ENCODE results near the gene PTF1A. TPM values are rescaled to one million over a fixed set of nuclear protein-coding genes. Genes with fewer than 3 reads are reported as not detected.

PTF1A gene
- total RNA-seq, 1 donor from 2014 or later = not detected

- no peak for TF ChIP-seq CTCF (IDR thresholded peaks at IDR 0.05)
- H3K9me3 Mint-ChIP-seq = no peaks in the 10 kb centered on the region
- ChIA-PET CTCF (no interaction called here), POLR2A (no interaction called here)
- peaks cover 53% of the 10 kb centered on the region for H3K27me3 Mint-ChIP-seq
- ATAC-seq (ENCODE audit: low read depth) = no peak
- intact Hi-C loops (cut with micrococcal nuclease) = loop anchor here (10.0 kb wide), 1 partner anchor 1700 kb away; no protein-coding TSS in a partner anchor
- DNase-seq = no peak
- H3K27ac Mint-ChIP-seq = no peak overlapping the region
- peaks cover 4% of the 10 kb centered on the region for H3K4me1 Mint-ChIP-seq
- no peak overlapping the region for H3K4me3 Mint-ChIP-seq
- no peaks in the 10 kb centered on the region for H3K36me3 Mint-ChIP-seq (ENCODE audit: low read depth)
Observed at GRCh38 chr10:23194471-23194965, 2.4 kb downstream of the PTF1A start.

- ChIA-PET CTCF (no interaction called here), POLR2A (no interaction called here)
- no peak for TF ChIP-seq CTCF (IDR thresholded peaks at IDR 0.05)
- DNase-seq (no peak), ATAC-seq (ENCODE audit: low read depth) (no peak)
- no peaks in the 10 kb centered on the region for H3K36me3 Mint-ChIP-seq (ENCODE audit: low read depth)
- H3K27me3 Mint-ChIP-seq = peaks cover 56% of the 10 kb centered on the region
- H3K4me3 Mint-ChIP-seq = no peak overlapping the region
- intact Hi-C loops (cut with micrococcal nuclease) = loop anchor here (10.0 kb wide), 1 partner anchor 1700 kb away; no protein-coding TSS in a partner anchor
- H3K27ac Mint-ChIP-seq = no peak overlapping the region
- H3K4me1 Mint-ChIP-seq = peaks cover 4% of the 10 kb centered on the region
- H3K9me3 Mint-ChIP-seq = no peaks in the 10 kb centered on the region
Observed at GRCh38 chr10:23194966-23195845, 3.1 kb downstream of the PTF1A start.

- H3K27ac Mint-ChIP-seq = no peak overlapping the region
- peaks cover 54% of the 10 kb centered on the region for H3K27me3 Mint-ChIP-seq
- DNase-seq (no peak), ATAC-seq (ENCODE audit: low read depth) (no peak)
- no peaks in the 10 kb centered on the region for H3K9me3 Mint-ChIP-seq
- no peak for TF ChIP-seq CTCF (IDR thresholded peaks at IDR 0.05)
- H3K4me3 Mint-ChIP-seq = no peak overlapping the region
- POLR2A ChIA-PET = no interaction called here
- CTCF ChIA-PET = no interaction called here
- H3K36me3 Mint-ChIP-seq (ENCODE audit: low read depth) = no peaks in the 10 kb centered on the region
- peaks cover 4% of the 10 kb centered on the region for H3K4me1 Mint-ChIP-seq
- intact Hi-C loops (cut with micrococcal nuclease) = loop anchor here (10.0 kb wide), 1 partner anchor 1701 kb away; no protein-coding TSS in a partner anchor
Observed at GRCh38 chr10:23195846-23196600, 3.9 kb downstream of the PTF1A start.

- H3K27ac Mint-ChIP-seq = no peak overlapping the region
- ChIA-PET POLR2A (no interaction called here), CTCF (no interaction called here)
- H3K4me3 Mint-ChIP-seq = no peak overlapping the region
- H3K36me3 Mint-ChIP-seq (ENCODE audit: low read depth) = no peaks in the 10 kb centered on the region
- H3K4me1 Mint-ChIP-seq = peaks cover 4% of the 10 kb centered on the region
- TF ChIP-seq CTCF (IDR thresholded peaks at IDR 0.05) = no peak
- DNase-seq (no peak), ATAC-seq (ENCODE audit: low read depth) (no peak)
- H3K27me3 Mint-ChIP-seq = peaks cover 53% of the 10 kb centered on the region
- intact Hi-C loops (cut with micrococcal nuclease) = loop anchor here (10.0 kb wide), 1 partner anchor 1702 kb away; no protein-coding TSS in a partner anchor
- H3K9me3 Mint-ChIP-seq = no peaks in the 10 kb centered on the region
Observed at GRCh38 chr10:23196915-23197314, 4.8 kb downstream of the PTF1A start.

DNA sequence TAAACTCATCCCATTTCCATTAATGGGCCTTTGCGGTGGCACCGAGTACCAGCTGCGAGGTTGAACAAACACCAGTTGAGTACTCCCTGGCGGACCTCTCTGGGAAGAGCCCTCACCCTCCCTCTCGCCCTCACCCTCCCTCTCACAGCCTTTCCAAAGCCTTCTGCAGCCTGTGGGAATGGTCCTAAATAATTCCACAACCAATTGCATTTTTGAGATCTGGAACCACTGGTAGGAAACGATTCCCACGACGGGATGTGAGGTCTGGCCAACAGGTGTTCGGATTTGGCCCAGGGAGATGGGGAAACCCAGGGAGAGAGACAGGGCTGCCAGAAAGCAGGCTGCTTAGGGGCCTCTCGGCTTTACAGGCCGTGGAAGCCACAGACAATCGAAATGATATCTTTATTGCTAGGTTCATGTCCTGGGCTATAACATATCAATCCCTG lies 5.3 kb downstream of the PTF1A start:
- H3K4me3 Mint-ChIP-seq = no peak overlapping the region
- intact Hi-C loops (cut with micrococcal nuclease) = loop anchor here (10.0 kb wide), 1 partner anchor 1703 kb away; no protein-coding TSS in a partner anchor
- DNase-seq (no peak), ATAC-seq (ENCODE audit: low read depth) (no peak)
- ChIA-PET POLR2A (no interaction called here), CTCF (no interaction called here)
- no peaks in the 10 kb centered on the region for H3K9me3 Mint-ChIP-seq
- H3K36me3 Mint-ChIP-seq (ENCODE audit: low read depth) = no peaks in the 10 kb centered on the region
- peaks cover 56% of the 10 kb centered on the region for H3K27me3 Mint-ChIP-seq
- peaks cover 4% of the 10 kb centered on the region for H3K4me1 Mint-ChIP-seq
- TF ChIP-seq CTCF (IDR thresholded peaks at IDR 0.05) = no peak
- no peak overlapping the region for H3K27ac Mint-ChIP-seq
